HG03442 (cell line): ENCODE measurements around the gene GPR89B.
"Not testable (repeated sequence)": the region's sequence is repeated elsewhere in the genome, so short reads cannot be mapped to it uniquely, and the experiment has no call there.

Experiments
- ATAC-seq: cut with Tn5 transposase; IDR thresholded peaks from one replicate; pipeline ENCODE4 v1.9.1; 2021; ENCODE audit warnings: mild to moderate bottlenecking, moderate library complexity; ENCODE audit not compliant: unreplicated experiment

Gene GPR89B

DNA sequence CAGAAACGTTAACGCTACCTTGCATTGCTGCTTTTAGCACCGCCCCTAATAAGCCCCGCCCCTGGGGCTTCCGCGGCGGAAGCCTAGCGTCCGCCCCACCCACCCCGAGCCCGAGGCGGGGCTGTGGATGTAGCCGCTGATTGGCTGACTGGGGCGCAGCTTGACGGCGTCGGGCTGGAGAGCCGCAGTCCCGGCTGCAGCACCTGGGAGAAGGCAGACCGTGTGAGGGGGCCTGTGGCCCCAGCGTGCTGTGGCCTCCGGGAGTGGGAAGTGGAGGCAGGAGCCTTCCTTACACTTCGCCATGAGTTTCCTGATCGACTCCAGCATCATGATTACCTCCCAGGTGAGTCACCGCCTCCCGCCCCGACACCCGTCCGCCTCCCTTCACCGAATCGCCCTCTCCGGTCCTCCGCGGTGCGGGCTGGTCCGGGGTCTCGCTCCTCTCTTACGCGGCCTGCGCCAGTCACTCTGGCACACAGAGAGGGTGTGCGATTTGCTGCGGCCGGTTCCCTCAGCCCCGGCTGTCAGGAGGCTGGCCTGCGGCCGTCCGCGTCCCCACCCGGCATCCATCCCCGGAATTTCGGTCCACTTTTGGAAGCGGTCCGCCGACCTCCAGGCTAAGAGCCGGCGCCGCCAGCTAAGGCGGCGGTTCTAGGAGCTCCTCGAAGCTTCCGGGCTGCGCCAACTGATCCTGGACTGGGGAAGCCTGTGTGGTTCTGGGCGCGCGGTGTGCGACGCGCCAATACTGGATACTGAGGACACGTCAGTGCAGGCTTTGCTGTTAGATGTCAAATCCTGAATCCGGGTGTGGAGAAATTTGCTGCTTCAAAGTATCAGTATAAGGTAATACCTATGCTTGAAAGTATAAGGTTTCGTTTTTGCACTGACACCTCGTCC is at the start of gene GPR89B:
Gene GPR89B (plus strand): TSS at position 185 of the 897 bp plus-strand sequence. CDS start 117 bp downstream, at position 302.
- ATAC-seq: peak; percentile 95

DNA sequence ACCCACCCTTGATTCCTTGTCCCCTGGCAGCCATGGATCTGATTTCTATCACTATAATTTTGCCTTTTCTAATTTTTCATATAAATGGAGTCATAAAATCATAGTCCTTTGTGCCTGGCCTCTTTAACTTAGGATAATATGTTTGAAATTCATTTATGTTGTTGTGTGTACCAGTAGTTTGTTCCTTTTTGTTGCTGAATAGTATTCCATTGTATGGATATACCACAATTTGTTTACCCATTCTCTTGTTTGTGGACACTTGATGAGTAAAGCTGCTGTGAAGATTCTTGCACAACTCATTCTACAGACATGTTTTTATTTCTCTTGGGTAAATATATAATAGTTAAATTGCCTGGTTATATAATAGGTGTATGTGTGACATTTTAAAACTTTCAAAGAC is 48.3 kb upstream of the GPR89B start:
- no peak for ATAC-seq

DNA sequence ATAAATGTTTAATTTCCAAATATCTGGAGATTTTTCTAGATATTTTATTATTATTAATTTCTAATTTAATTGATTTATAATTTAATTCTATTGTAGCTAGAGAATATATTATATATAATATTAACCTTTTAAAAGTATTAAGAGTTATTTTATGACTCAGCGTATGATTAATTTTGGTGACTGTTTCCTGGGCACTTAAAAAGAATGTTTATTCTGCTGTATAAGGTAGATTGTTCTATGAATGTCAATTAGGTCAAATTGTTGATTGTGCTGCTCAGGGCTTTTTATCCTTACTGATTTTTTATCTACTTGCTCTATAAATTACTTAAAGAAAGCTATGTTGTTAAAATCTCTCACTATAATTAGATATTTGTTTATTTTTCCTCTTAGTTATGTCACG is 45.7 kb upstream of the GPR89B start:
- no peak for ATAC-seq

GRCh38 chr1:147890177-147890790 is 37.9 kb upstream of the GPR89B start:
- peak; percentile 63 for ATAC-seq

- ATAC-seq: no peak
Measured at GRCh38 chr1:147891088-147891487, 37.1 kb upstream of the GPR89B start.

GRCh38 chr1:147892216-147892615 is 36.0 kb upstream of the GPR89B start:
- ATAC-seq: no peak

GRCh38 chr1:147892731-147893214 is 35.4 kb upstream of the GPR89B start:
- ATAC-seq: no peak

DNA sequence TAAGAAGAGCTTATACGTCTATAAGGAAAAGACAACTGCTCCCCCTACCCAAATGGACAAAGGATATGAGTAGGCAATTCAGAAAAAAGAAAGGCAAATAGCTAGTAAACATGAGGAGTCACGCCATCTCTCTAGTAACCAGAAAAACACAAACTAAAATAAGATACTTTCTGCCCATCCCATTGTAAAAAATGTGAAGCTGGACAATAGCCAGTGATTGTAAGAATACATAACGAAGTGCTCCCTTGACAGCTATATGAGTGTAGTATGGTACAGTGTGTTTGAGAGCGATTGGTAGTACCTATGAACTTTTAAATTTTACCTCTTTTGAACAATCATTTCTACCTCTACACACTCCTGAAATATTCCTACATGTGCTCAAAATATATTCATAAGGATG is 33.1 kb upstream of the GPR89B start:
- no peak for ATAC-seq

GRCh38 chr1:147897029-147897752 is 31.0 kb upstream of the GPR89B start:
- ATAC-seq: no peak

- ATAC-seq: no peak
Measured at GRCh38 chr1:147897789-147898188, 30.4 kb upstream of the GPR89B start.

- no peak for ATAC-seq
Measured at GRCh38 chr1:147902253-147902845, 25.9 kb upstream of the GPR89B start, which contains the start of gene GJA8. Gene GJA8, plus strand, starts transcription at chr1:147902795. Its CDS starts 5,161 bp downstream, at chr1:147907956.

DNA sequence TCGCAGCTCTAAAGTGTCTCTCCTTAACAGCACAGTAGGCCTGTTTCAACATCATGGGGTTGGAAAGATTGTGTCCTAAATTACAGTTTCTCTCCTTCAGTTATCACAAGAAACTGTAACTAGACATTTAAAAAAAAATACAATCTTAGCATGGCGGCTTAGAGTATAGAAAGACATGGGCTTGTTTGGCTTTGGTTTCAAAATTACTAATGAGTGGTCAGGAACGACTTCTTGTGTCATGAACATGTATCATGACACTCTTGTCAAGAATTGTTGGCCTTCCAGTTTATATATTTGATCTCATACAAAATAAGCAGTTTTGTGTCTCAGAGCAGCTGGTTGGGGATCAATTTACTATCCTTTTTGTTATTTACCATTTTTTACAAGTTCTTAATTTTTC is 23.5 kb upstream of the GPR89B start:
- ATAC-seq: no peak

DNA sequence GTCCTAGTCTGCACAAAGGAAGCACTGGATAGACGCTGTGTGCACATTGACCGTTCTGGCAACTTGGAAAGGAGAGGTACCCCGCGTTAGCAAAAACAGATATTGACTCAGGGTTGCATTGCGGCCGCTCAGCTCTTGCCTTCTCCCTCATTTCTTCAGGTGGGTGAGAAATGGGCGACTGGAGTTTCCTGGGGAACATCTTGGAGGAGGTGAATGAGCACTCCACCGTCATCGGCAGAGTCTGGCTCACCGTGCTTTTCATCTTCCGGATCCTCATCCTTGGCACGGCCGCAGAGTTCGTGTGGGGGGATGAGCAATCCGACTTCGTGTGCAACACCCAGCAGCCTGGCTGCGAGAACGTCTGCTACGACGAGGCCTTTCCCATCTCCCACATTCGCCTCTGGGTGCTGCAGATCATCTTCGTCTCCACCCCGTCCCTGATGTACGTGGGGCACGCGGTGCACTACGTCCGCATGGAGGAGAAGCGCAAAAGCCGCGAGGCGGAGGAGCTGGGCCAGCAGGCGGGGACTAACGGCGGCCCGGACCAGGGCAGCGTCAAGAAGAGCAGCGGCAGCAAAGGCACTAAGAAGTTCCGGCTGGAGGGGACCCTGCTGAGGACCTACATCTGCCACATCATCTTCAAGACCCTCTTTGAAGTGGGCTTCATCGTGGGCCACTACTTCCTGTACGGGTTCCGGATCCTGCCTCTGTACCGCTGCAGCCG is 20.3 kb upstream of the GPR89B start:
- no peak for ATAC-seq

- no peak for ATAC-seq
Measured at GRCh38 chr1:147912553-147912952, 15.7 kb upstream of the GPR89B start.

GRCh38 chr1:147913362-147913942 is 14.8 kb upstream of the GPR89B start:
- no peak for ATAC-seq

DNA sequence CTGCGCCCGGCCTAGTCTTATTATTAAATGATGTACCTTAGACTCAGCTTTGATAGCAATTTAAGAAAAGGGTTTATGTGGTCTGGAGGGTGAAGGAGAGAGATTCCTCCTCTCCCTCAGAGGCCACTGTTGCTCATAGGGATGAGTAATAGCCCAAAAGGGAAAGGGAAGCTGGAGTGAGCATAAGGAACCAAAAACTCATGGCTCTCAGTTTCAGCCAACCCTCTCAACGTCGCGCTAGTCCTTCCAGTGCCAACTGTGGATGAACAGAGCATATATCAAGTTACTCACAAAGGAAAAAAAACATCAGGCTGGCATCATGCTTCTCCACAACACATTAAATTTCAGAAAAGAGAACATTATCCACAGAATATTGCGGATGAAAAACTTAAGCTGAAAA is 8.3 kb upstream of the GPR89B start:
- no peak for ATAC-seq

DNA sequence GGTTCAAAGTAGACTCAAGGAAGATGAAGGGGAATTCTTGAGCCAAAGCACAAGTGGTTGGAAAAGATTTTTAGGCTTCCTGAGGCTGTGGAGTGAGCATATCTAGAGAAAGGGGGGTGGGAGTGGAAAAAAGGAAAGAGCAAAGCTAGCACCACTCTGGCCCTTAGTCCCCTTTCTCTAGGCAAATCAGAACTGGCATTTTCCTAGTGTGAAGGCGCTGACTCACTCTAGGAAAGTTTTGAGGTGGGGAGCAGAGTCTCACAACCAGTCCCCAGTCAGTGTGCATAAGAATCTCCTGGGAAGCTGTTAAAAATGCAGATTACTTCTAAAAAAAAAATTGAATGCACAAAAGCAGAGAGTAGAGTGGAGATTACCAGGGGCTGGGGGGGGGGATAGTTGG is 3.4 kb upstream of the GPR89B start:
- ATAC-seq: no peak

DNA sequence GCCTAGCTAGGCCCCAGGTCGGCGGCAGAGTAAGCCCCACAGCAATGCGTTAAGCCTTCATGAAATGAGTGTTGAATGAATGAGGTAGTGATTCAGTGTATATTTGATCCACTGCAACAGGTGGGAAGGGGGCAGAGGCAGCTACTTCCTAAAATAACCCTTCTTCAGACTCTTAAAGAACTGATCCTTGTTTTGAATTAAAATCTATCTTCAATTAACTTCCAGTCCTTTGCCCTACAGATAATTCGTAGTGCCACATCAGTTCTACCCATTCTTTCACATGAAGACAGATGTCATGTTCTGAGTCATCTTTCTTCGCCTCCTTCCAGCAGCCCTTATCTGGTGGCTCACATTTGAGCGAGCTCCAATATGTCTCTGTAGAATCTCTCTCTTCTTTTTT is 1.0 kb upstream of the GPR89B start:
- not testable (repeated sequence) for ATAC-seq

DNA sequence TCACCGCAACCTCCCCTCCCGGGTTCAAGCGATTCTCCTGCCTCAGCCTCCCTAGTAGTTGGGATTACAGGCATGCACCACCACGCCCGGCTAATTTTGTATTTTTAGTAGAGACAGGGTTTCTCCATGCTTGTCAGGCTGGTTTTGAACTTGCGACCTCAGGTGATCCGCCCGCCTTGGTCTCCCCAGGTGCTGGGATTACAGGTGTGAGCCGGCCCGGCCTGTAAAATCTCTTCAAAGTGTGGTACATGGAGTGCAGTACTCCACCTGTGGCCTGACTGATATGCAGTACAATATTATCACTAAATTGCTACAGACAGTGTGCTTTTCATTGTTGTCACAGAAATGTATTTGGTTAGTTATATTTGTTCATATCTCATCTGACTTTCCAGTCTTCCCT is 531 bp upstream of the GPR89B start:
- not testable (repeated sequence) for ATAC-seq

DNA sequence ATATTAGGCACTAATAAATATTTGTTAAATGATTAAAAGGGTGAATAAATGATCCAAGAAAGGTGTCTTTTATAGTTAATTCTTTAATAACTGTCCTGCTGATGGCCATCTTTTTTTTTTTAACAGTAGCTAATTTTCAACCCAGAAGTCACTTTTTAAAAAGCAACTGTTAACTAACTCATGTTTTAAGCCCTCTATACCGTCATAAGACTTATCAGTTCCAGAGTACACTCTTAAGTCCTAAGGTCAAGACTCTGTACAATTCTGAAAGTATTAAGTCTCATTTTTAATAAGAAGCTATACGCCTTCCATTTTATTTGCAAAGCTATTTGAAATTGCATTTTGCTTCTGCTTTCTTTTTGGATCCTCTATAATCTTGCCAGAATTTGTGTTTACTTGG is 2.9 kb downstream of the GPR89B start:
- ATAC-seq: not testable (repeated sequence)
